Measurements from ENCODE around the gene ITGA11.

The ITGA11 gene

DNA sequence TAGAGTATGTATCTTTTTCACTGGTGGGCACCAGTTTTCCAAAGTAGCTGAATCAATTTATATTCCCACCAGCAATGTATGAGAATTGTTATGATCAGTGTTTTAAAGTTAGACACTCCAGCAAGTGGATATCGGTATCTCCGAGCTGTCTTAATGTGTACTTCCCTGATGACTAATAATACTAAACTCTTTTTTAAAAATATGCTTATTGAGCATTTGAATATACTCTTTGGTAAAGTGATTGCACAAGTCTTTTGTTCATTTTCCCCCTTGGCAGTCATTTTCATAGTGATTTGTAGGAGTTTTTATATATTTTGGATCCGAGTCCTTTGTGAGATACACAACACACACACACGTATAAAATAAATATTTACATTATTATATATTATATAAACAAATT, 166.9 kb downstream of the ITGA11 start:
- no peak for DNase-seq (ENCODE audit: low read depth)

- DNase-seq (ENCODE audit: low read depth), result no peak
Measured at GRCh38 chr15:68264282-68264681, 167.7 kb downstream of the ITGA11 start.

GRCh38 chr15:68262514-68263356, 169.2 kb downstream of the ITGA11 start:
- no peak for DNase-seq (ENCODE audit: low read depth)

DNA sequence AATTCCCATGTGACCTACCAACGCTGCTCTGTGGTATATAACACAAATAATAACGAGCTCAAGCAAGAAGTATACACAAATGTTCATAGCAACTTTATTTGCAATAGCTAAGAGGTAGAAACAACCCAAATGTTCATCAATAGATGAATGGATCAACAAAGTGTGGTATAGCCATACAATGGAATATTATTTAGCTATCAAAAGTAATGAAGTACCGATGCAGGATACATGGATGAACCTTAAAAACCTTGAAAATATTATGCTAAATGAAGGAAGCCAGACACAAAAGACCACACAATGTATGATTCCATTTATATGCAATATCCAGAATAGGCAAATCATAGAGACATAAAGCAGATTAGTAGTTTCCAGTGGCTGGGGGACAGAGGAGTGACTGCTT, 170.0 kb downstream of the ITGA11 start:
- no peak for DNase-seq (ENCODE audit: low read depth)

- no peak for DNase-seq (ENCODE audit: low read depth)
Measured at GRCh38 chr15:68261241-68261640, 170.7 kb downstream of the ITGA11 start.

GRCh38 chr15:68259883-68260282, 172.1 kb downstream of the ITGA11 start:
- no peak for DNase-seq (ENCODE audit: low read depth)

DNA sequence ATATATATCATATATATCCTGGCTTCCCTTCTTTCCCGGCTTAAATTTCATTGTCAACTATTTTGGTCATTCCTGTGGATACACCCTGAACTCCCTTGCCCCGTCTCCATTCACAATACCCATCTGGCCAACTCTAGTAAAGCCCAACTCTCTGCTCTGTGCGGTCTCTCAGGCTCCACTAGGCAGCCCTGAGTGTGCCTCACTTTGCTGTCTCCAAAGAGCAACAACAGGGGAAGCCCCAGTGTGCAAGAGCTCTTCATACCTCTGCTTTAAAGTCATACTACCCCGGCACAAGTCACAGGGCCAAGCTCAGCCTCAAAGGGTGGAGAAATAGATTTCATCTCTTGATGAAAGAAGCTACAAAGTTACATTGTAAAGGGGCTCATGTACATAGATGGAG, 173.3 kb downstream of the ITGA11 start:
- no peak for DNase-seq (ENCODE audit: low read depth)

- DNase-seq (ENCODE audit: low read depth), result peak; percentile 41
Measured at GRCh38 chr15:68256675-68257450, 175.1 kb downstream of the ITGA11 start.

GRCh38 chr15:68252925-68253534, 178.9 kb downstream of the ITGA11 start:
- DNase-seq (ENCODE audit: low read depth), result no peak

DNA sequence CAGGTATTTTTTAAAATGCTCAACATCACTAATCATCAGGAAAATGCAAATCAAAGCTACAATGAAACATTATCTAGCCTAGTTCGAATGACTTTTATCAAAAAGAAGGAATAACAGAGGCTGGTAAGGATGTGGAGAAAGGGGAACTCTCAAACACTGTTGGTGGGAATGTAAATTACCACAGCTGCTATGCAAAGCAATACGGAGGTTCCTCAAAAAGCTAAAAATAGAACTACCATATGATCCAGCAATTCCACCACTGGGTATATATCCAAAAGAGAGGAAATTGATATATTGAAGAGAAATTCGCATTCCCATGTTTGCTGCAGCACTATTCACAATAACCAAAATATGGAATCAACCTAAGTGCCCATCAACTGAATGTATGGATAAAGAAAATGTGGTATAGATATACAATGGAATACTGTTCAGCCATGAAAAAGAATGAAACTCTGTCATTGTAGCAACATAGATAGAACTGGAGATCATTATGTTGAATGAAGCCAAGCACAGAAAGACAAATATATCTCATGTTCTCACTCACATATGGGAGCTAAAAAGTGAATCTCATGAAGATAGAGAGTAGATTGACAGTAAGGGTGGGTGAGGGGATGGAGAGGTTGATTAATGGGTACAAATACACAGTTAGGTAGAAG, 182.8 kb downstream of the ITGA11 start:
- DNase-seq (ENCODE audit: low read depth), result no peak
